ENCODE measurements around the gene KRTAP3-2.

DNA sequence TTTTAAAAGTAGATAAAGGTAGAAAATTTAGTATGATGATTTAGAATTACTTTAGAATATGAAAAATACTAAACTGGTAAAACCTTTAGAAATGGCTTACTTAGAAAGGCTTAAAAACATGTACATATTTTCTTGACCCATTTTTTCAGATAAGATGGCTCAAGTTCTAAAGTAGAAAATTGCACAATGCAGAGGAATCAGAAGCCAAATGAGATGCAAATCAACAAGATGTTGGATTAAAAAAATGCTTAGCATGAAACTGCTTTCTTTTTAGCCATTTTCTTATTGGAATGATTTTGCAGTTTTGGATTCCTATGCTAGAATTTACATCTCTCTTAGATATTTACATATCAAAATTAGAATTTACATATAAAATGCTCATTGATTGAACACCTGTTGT lies 10.7 kb upstream of the KRTAP3-2 start:
- no peak for TF ChIP-seq POLR2AphosphoS5 (IDR thresholded peaks at IDR 0.05)
- TF ChIP-seq, protein P1, sequence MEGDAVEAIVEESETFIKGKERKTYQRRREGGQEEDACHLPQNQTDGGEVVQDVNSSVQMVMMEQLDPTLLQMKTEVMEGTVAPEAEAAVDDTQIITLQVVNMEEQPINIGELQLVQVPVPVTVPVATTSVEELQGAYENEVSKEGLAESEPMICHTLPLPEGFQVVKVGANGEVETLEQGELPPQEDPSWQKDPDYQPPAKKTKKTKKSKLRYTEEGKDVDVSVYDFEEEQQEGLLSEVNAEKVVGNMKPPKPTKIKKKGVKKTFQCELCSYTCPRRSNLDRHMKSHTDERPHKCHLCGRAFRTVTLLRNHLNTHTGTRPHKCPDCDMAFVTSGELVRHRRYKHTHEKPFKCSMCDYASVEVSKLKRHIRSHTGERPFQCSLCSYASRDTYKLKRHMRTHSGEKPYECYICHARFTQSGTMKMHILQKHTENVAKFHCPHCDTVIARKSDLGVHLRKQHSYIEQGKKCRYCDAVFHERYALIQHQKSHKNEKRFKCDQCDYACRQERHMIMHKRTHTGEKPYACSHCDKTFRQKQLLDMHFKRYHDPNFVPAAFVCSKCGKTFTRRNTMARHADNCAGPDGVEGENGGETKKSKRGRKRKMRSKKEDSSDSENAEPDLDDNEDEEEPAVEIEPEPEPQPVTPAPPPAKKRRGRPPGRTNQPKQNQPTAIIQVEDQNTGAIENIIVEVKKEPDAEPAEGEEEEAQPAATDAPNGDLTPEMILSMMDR (IDR thresholded peaks at IDR 0.05) = no peak
- TF ChIP-seq EP300 (IDR thresholded peaks at IDR 0.05) = no peak

Data from esophagus muscularis mucosa (tissue), 4 donors.